Colonic mucosa (tissue), 4 donors: ENCODE results near the gene SLC27A6. TPM values are rescaled to one million over a fixed set of nuclear protein-coding genes. Genes with fewer than 3 reads are reported as not detected.

Experiments
- DNase-seq: peaks from one replicate; pipeline ENCODE4 v3.0.0-alpha.2; 2020
- H3K27ac ChIP-seq: fragments of 200-600 bp; one replicate; pipeline ENCODE4 v1.8.0; 2021
- H3K27me3 ChIP-seq: fragments of 200-600 bp; one replicate; pipeline ENCODE4 v1.8.0; 2021
- H3K36me3 ChIP-seq: fragments of 200-600 bp; one replicate; pipeline ENCODE4 v1.8.0; 2021
- H3K4me1 ChIP-seq: fragments of 200-600 bp; one replicate; pipeline ENCODE4 v1.8.0; 2021; ENCODE audit warnings: mild to moderate bottlenecking
- H3K4me3 ChIP-seq: fragments of 200-600 bp; one replicate; pipeline ENCODE4 v1.8.0; 2021
- H3K9ac ChIP-seq, 2 donors: one replicate each; pipeline ENCODE4 v1.7.0; 2013; ENCODE audit warnings: control low read depth in 2 of 2, low read depth in 2 of 2, low read length in 2 of 2
- H3K9me3 ChIP-seq: fragments of 200-600 bp; one replicate; pipeline ENCODE4 v1.8.0; 2021
- CTCF ChIP-seq: fragments of 200-600 bp; IDR thresholded peaks from one replicate; pipeline ENCODE4 v1.8.0; 2022; ENCODE audit warnings: antibody characterized with exemption, mild to moderate bottlenecking
- intact Hi-C: fragments of 100-400 bp; cut with DNase I; formaldehyde crosslinking; loops from one replicate; pipeline ENCODE4 v1.14.1; 2022
- total RNA-seq, 2 donors: library from RNA; stranded (reverse); fragmentation: NEBNext Ultra II Directional in 1 of 2; extraction: Animal tissue kit (Norgen Biotek cat#: 25700) in 1 of 2; gene quantifications; one replicate each; pipeline ENCODE4 v1.2.1, GENCODE V29; 2021
- donor health status: healthy.
- donor health status: DM: no; HTN: no; CAD: no.
- donor health status: DM: no; HTN: no; CAD: no.

Gene SLC27A6
- total RNA-seq, 2 donors from 2014 or later = 0.48 to 0.67 TPM

DNA sequence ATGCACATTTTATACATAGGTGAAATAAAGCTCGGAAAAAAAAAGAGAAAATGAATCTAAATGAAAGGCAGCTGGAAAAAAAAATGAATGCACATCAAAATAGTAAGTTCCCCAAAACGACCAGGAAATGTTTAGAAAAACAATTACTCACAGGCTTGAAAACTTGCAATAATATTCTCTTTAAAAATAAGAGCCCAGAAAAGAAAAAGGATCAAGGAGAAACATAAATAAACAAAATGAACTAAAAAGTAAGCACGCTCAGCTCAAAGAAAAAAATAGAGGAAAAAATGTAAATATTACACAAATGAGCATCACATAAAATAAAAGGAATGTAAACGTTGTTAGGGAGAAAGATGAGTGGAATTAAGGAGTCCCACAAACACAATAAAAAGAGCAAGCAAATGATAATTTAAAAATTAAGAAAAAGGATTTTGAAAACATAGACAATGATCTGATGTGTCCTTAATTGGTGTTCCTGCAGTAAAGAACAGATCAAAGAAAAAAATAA is 54.2 kb downstream of the SLC27A6 start:
- Histone ChIP-seq H3K36me3 (no peaks in the 10 kb centered on the region), H3K27ac (no peak overlapping the region), H3K9me3 (no peaks in the 10 kb centered on the region), H3K27me3 (no peaks in the 10 kb centered on the region), H3K4me3 (no peak overlapping the region), H3K9ac (no peak overlapping the region), H3K4me1 (no peaks in the 10 kb centered on the region)
- TF ChIP-seq CTCF = no peak
- DNase-seq = no peak
- intact Hi-C loops = no loop called here

DNA sequence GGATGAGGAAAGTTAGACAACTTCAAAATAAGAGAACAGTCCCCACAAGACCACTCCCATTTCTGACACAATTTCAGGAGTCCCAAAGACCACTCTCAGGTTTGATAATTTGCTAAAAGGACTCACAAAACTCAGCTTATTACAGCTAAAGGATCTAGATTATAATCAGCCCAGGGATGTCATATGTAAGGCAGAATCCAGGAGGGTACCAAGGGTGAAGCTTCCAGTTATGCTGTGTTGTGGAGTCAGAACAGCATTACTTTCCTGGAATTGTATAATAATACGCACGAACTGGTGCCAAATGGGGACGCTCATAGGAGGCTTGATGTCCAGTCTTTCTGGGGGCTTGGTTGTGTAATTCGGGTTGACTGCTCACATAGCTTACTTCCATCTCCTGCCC is 55.4 kb downstream of the SLC27A6 start:
- no peak overlapping the region for H3K27ac ChIP-seq
- H3K9ac ChIP-seq = no peak overlapping the region

GRCh38 chr5:129021744-129022143 is 56.5 kb downstream of the SLC27A6 start:
- no peak overlapping the region for H3K4me3 ChIP-seq
- H3K27me3 ChIP-seq = no peaks in the 10 kb centered on the region
- H3K36me3 ChIP-seq = no peaks in the 10 kb centered on the region
- no peak overlapping the region for H3K9ac ChIP-seq
- H3K27ac ChIP-seq = no peak overlapping the region
- H3K4me1 ChIP-seq = no peaks in the 10 kb centered on the region
- H3K9me3 ChIP-seq = no peaks in the 10 kb centered on the region
- intact Hi-C loops = no loop called here
- TF ChIP-seq CTCF = no peak
- no peak for DNase-seq

More for the DNA sequence above, 55.4 kb downstream of the SLC27A6 start:
- H3K27me3 ChIP-seq = no peaks in the 10 kb centered on the region
- intact Hi-C loops = no loop called here
- TF ChIP-seq CTCF = no peak
- DNase-seq = no peak
- no peak overlapping the region for H3K4me3 ChIP-seq
- H3K9me3 ChIP-seq = no peaks in the 10 kb centered on the region
- no peaks in the 10 kb centered on the region for H3K4me1 ChIP-seq
- no peaks in the 10 kb centered on the region for H3K36me3 ChIP-seq

DNA sequence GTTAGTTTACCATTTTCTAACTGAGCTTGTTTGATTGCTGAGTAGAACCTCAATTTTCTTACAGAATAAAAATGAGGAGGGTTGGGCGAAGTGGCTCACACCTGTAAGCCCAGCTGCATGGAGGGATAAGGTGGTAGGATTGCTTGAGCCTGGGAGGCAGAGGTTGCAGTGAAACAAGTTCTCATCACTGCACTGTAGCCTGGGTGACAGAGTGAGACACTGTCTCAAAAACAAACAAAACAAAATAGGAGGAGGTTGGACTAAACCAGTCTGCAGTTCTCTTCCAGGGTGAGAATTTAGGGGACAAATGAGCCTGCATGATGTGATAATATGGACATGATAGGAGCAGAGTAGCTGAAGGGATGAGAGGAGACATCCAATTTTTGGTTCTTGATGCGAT is 57.3 kb downstream of the SLC27A6 start:
- Histone ChIP-seq H3K4me3 (no peak overlapping the region), H3K9me3 (no peaks in the 10 kb centered on the region), H3K27ac (no peak overlapping the region), H3K27me3 (no peaks in the 10 kb centered on the region), H3K9ac (no peak overlapping the region), H3K36me3 (no peaks in the 10 kb centered on the region), H3K4me1 (no peaks in the 10 kb centered on the region)
- intact Hi-C loops = no loop called here
- no peak for TF ChIP-seq CTCF
- DNase-seq = no peak

- no peak for TF ChIP-seq CTCF
- H3K27ac ChIP-seq = no peak overlapping the region
- H3K27me3 ChIP-seq = no peaks in the 10 kb centered on the region
- H3K9me3 ChIP-seq = no peaks in the 10 kb centered on the region
- intact Hi-C loops = no loop called here
- no peaks in the 10 kb centered on the region for H3K4me1 ChIP-seq
- no peak overlapping the region for H3K4me3 ChIP-seq
- DNase-seq = no peak
- H3K9ac ChIP-seq = no peak overlapping the region
- no peaks in the 10 kb centered on the region for H3K36me3 ChIP-seq
Observed at GRCh38 chr5:129027260-129027659, 62.0 kb downstream of the SLC27A6 start.
